ENCODE measurements around the gene TLE4.

GRCh38 chr9:79693750-79694149 is 122.0 kb downstream of the TLE4 start:
- no peak for TF ChIP-seq POLR2A (IDR thresholded peaks at IDR 0.05; ENCODE audit: low read length)
- TF ChIP-seq, protein P1, sequence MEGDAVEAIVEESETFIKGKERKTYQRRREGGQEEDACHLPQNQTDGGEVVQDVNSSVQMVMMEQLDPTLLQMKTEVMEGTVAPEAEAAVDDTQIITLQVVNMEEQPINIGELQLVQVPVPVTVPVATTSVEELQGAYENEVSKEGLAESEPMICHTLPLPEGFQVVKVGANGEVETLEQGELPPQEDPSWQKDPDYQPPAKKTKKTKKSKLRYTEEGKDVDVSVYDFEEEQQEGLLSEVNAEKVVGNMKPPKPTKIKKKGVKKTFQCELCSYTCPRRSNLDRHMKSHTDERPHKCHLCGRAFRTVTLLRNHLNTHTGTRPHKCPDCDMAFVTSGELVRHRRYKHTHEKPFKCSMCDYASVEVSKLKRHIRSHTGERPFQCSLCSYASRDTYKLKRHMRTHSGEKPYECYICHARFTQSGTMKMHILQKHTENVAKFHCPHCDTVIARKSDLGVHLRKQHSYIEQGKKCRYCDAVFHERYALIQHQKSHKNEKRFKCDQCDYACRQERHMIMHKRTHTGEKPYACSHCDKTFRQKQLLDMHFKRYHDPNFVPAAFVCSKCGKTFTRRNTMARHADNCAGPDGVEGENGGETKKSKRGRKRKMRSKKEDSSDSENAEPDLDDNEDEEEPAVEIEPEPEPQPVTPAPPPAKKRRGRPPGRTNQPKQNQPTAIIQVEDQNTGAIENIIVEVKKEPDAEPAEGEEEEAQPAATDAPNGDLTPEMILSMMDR (IDR thresholded peaks at IDR 0.05), result no peak
- TF ChIP-seq EP300 (IDR thresholded peaks at IDR 0.05), result no peak
- no peak for TF ChIP-seq REST (IDR thresholded peaks at IDR 0.05)
- no peak for TF ChIP-seq RCOR1 (IDR thresholded peaks at IDR 0.05; ENCODE audit: low read depth, low read length)
- no peak for TF ChIP-seq HDAC2 (IDR thresholded peaks at IDR 0.05)

Measured in A549 (cell line).